ENCODE measurements around the gene ERC2.

DNA sequence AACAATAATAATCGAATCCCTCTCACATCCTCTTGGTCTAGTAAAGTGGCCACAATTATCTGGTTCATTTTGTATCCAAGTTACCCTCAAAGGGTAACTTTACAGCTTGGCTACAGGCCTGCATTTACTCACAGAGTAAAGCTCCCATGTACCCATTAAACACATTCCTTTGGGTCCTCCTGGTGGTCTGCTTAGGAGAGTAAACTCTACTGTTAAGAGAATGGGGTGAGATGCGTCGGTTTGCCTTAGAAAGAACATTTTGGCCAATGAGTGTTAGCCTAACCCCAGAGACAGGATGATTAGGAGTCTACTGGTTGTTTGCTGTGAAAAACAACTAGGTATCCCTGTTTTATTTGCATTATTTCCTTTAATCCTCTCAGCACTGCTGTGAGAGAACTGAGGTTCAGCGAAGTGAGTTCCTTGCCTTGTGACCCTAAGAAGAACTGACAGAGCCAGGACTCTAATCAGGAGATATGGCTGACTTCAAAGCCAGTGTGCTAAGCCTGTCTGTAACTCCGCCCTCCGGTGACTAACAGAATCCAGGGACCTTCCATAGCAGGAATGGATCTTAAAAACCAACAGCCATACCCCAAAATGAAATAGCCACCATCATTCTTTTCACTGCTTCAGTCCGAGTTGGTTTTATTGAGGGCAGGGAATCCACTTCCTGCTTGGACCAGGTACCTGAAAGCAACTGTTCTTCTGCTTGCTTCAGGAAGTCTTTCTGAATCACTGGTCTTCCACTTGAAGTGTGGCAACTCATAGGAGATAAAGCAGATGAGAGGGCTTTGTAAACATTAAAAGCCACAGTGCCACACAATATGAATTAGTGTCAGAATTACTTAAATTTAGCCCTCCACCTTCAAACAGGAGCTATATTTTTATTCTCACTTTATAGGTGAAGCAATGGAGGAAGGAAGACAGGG is 663.8 kb downstream of the ERC2 start:
- TF ChIP-seq CTCF (IDR thresholded peaks at IDR 0.05), result no peak
- TF ChIP-seq EP300 (IDR thresholded peaks at IDR 0.05), result no peak
- TF ChIP-seq POLR2A (IDR thresholded peaks at IDR 0.05), result no peak

Measured in ovary (tissue), 3 donors.